Breast epithelium (tissue), 3 donors: ENCODE measurements around the gene EMC6.

ENCODE experiments used
- POLR2A ChIP-seq: fragments of 450-650 bp; IDR thresholded peaks from one replicate; pipeline ENCODE4 v1.6.1; 2016; ENCODE audit warnings: antibody characterized with exemption, mild to moderate bottlenecking, moderate library complexity
- POLR2AphosphoS5 ChIP-seq, 3 donors: sonication (generic); formaldehyde crosslinking; IDR thresholded peaks; one replicate each; pipeline ENCODE4 v1.6.1; 2017; ENCODE audit warnings: antibody characterized with exemption in 3 of 3
- TF ChIP-seq, protein P1 (sequence below), 3 donors: fragments of 450-650 bp; IDR thresholded peaks; one replicate each; pipeline ENCODE4 v1.5.1; 2016 to 2017; ENCODE audit warnings: antibody characterized with exemption in 3 of 3, mild to moderate bottlenecking in 3 of 3, moderate library complexity in 3 of 3

DNA sequence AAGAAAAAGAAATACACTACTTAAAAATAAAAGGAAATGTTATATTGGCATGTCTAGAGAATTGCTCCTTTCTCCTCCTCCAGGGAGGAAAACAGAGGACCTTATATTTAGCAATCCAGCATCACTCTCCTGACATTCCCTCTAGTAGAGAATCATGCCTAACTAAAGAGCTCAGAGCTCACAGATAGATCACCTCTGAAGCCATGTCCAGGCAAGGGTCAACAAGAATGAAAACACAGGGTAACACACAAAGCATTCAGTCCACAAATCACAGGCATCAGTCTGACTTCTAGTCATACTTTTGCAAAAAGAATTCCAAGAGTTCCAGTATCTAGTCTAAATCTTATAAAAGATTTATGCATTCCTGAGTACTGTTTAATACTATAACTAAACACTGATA is 50.7 kb downstream of the EMC6 start:
- TF ChIP-seq POLR2A (no peak), POLR2AphosphoS5 (IDR thresholded peaks at IDR 0.05) (no peak)
- TF ChIP-seq, protein P1, sequence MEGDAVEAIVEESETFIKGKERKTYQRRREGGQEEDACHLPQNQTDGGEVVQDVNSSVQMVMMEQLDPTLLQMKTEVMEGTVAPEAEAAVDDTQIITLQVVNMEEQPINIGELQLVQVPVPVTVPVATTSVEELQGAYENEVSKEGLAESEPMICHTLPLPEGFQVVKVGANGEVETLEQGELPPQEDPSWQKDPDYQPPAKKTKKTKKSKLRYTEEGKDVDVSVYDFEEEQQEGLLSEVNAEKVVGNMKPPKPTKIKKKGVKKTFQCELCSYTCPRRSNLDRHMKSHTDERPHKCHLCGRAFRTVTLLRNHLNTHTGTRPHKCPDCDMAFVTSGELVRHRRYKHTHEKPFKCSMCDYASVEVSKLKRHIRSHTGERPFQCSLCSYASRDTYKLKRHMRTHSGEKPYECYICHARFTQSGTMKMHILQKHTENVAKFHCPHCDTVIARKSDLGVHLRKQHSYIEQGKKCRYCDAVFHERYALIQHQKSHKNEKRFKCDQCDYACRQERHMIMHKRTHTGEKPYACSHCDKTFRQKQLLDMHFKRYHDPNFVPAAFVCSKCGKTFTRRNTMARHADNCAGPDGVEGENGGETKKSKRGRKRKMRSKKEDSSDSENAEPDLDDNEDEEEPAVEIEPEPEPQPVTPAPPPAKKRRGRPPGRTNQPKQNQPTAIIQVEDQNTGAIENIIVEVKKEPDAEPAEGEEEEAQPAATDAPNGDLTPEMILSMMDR (IDR thresholded peaks at IDR 0.05) = no peak
